GM23338 (cell line): Measurements from ENCODE around the gene CCN6. TPM values are rescaled to one million over a fixed set of nuclear protein-coding genes. Genes with fewer than 3 reads are reported as not detected.

Experiments used
- ATAC-seq: fragments of 200-7000 bp; cut with Tn5 transposase; 3 replicates; pipeline ENCODE4 v1.9.1; 2020
- DNase-seq: peaks from one replicate; pipeline ENCODE4 v3.0.0-alpha.2; 2015; ENCODE audit warnings: low spot score
- H2AFZ ChIP-seq: fragments of 200-600 bp; sonication (generic); 2 replicates; pipeline ENCODE4 v1.8.0; 2016; ENCODE audit warnings: antibody characterized with exemption, mild to moderate bottlenecking, moderate library complexity
- H3F3A ChIP-seq: fragments of 200-600 bp; sonication (generic); replicated peaks from 2 replicates; pipeline ENCODE4 v1.8.0; 2017; ENCODE audit warnings: antibody characterized with exemption, mixed run types, low read depth
- H3K27ac ChIP-seq: fragments of 200-600 bp; sonication (generic); 2 replicates; pipeline ENCODE4 v1.6.1; 2016; ENCODE audit warnings: low read depth
- H3K27me3 ChIP-seq: fragments of 200-600 bp; sonication (generic); 2 replicates; pipeline ENCODE4 v1.8.0; 2016; ENCODE audit warnings: mild to moderate bottlenecking, mixed run types, moderate library complexity; ENCODE audit not compliant: insufficient read depth
- H3K36me3 ChIP-seq: fragments of 200-600 bp; sonication (generic); 2 replicates; pipeline ENCODE4 v1.8.0; 2016; ENCODE audit warnings: mild to moderate bottlenecking; ENCODE audit not compliant: insufficient read depth
- H3K4me1 ChIP-seq: fragments of 200-600 bp; sonication (generic); 2 replicates; pipeline ENCODE4 v1.8.0; 2016; ENCODE audit warnings: mild to moderate bottlenecking, moderate library complexity; ENCODE audit not compliant: insufficient read depth
- H3K4me2 ChIP-seq: fragments of 200-600 bp; sonication (generic); 2 replicates; pipeline ENCODE4 v1.7.1; 2017; ENCODE audit warnings: mixed run types
- H3K4me3 ChIP-seq: fragments of 200-600 bp; sonication (generic); 2 replicates; pipeline ENCODE4 v1.6.1; 2016; ENCODE audit warnings: mixed run types
- H3K79me2 ChIP-seq: fragments of 200-600 bp; sonication (generic); replicated peaks from 2 replicates; pipeline ENCODE4 v1.8.0; 2017; ENCODE audit warnings: mild to moderate bottlenecking; ENCODE audit not compliant: insufficient read depth
- H3K9me2 ChIP-seq: fragments of 200-600 bp; sonication (generic); 2 replicates; pipeline ENCODE4 v1.8.0; 2017; ENCODE audit not compliant: insufficient read depth
- H4K20me1 ChIP-seq: fragments of 200-600 bp; sonication (generic); replicated peaks from 2 replicates; pipeline ENCODE4 v1.8.0; 2017; ENCODE audit warnings: mild to moderate bottlenecking; ENCODE audit not compliant: insufficient read depth
- H3K27ac Mint-ChIP-seq: 2 replicates; pipeline ENCODE4 v1.8.0; 2020; ENCODE audit warnings: inconsistent platforms, mild to moderate bottlenecking, moderate library complexity, mixed read lengths
- H3K27me3 Mint-ChIP-seq: 3 replicates; pipeline ENCODE4 v1.8.0; 2022; ENCODE audit warnings: low read depth, mild to moderate bottlenecking, moderate library complexity, mixed read lengths, inconsistent platforms; ENCODE audit not compliant: insufficient read depth, poor library complexity
- H3K36me3 Mint-ChIP-seq: 3 replicates; pipeline ENCODE4 v1.8.0; 2021; ENCODE audit warnings: low read depth, mild to moderate bottlenecking, inconsistent platforms, moderate library complexity, mixed read lengths
- H3K4me1 Mint-ChIP-seq: 3 replicates; pipeline ENCODE4 v1.8.0; 2020; ENCODE audit warnings: mild to moderate bottlenecking, inconsistent platforms, mixed read lengths
- H3K4me3 Mint-ChIP-seq: 3 replicates; pipeline ENCODE4 v1.8.0; 2021; ENCODE audit warnings: moderate library complexity, mild to moderate bottlenecking, inconsistent platforms, mixed read lengths
- H3K9me3 Mint-ChIP-seq: 3 replicates; pipeline ENCODE4 v1.8.0; 2020; ENCODE audit warnings: moderate library complexity, mild to moderate bottlenecking, inconsistent platforms, mixed read lengths
- EZH2phosphoT487 ChIP-seq: fragments of 200-600 bp; sonication (generic); IDR thresholded peaks from one replicate; pipeline ENCODE4 v1.8.1; 2018; ENCODE audit warnings: antibody characterized with exemption; ENCODE audit not compliant: unreplicated experiment
- POLR2AphosphoS5 ChIP-seq: IDR thresholded peaks from 2 replicates; pipeline ENCODE4 v1.6.1; 2016; ENCODE audit warnings: antibody characterized with exemption, low read depth
- STAT1 ChIP-seq: IDR thresholded peaks from one replicate; pipeline ENCODE4 v1.6.1; 2016; ENCODE audit warnings: antibody characterized with exemption; ENCODE audit not compliant: unreplicated experiment
- ZNF331 ChIP-seq: fragments of 250-450 bp; sonication (Bioruptor Pico); IDR thresholded peaks from 2 replicates; pipeline ENCODE4 v1.5.0; 2020; ENCODE audit warnings: low read depth, mild to moderate bottlenecking, moderate library complexity
- polyA plus RNA-seq: library from polyadenylated mRNA; unstranded; fragments of >200 nt; fragmentation: Nextera tagmentation; extraction: Ambion mirVana; gene quantifications from 2 replicates; pipeline ENCODE4 v1.2.1, GENCODE V29; 2016
- total RNA-seq: library from RNA; depleted of rRNA; stranded (reverse); fragments of >200 nt; shearing (Covaris generic); gene quantifications from 2 replicates; pipeline ENCODE4 v1.2.3, GENCODE V29; 2014
- TF ChIP-seq, protein P1 (sequence below): IDR thresholded peaks from one replicate; pipeline ENCODE4 v1.6.1; 2018; ENCODE audit warnings: antibody characterized with exemption; ENCODE audit not compliant: unreplicated experiment
- TF ChIP-seq, protein P2 (sequence below): fragments of 250-450 bp; sonication (Bioruptor Pico); IDR thresholded peaks from 2 replicates; pipeline ENCODE4 v1.5.0; 2020; ENCODE audit warnings: mild to moderate bottlenecking, moderate library complexity

The CCN6 gene
- total and polyA plus RNA-seq, 2 experiments from 2014 or later: 0.65 TPM; not detected in 1

DNA sequence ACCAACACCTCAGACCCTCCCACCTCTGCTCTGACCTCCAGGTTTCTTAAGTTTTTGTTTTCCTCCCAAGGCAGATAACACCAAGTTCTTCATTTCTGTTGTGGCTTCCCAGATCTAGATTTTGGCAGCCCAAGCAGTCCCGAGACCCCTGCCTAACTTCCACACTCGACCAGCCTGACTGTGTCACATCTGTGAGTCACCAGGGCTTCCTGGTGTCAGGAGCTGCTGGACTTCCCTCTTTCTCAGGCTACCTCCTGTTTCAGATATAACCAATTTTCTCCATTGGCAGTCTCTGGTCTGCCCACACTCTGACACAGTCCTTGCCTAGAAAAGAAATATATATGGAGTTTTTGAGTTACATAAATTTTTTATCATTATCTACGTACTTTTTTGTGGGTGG is 46.1 kb upstream of the CCN6 start:
- H2AFZ ChIP-seq: 0 out of 2 replicates have a peak overlapping the region, but pooled peaks have one; percentile 32
- no peaks in the 10 kb centered on the region for H3K27me3 Mint-ChIP-seq
- no peak overlapping the region for H3K4me2 ChIP-seq
- H3K27ac Mint-ChIP-seq: no peak overlapping the region
- DNase-seq (no peak), ATAC-seq (no peak)
- H3K4me3 ChIP-seq: no peak overlapping the region
- no peaks in the 10 kb centered on the region for H3K79me2 ChIP-seq
- no peak overlapping the region for H3K27ac ChIP-seq
- H3K4me3 Mint-ChIP-seq: no peak overlapping the region
- TF ChIP-seq, protein P1, sequence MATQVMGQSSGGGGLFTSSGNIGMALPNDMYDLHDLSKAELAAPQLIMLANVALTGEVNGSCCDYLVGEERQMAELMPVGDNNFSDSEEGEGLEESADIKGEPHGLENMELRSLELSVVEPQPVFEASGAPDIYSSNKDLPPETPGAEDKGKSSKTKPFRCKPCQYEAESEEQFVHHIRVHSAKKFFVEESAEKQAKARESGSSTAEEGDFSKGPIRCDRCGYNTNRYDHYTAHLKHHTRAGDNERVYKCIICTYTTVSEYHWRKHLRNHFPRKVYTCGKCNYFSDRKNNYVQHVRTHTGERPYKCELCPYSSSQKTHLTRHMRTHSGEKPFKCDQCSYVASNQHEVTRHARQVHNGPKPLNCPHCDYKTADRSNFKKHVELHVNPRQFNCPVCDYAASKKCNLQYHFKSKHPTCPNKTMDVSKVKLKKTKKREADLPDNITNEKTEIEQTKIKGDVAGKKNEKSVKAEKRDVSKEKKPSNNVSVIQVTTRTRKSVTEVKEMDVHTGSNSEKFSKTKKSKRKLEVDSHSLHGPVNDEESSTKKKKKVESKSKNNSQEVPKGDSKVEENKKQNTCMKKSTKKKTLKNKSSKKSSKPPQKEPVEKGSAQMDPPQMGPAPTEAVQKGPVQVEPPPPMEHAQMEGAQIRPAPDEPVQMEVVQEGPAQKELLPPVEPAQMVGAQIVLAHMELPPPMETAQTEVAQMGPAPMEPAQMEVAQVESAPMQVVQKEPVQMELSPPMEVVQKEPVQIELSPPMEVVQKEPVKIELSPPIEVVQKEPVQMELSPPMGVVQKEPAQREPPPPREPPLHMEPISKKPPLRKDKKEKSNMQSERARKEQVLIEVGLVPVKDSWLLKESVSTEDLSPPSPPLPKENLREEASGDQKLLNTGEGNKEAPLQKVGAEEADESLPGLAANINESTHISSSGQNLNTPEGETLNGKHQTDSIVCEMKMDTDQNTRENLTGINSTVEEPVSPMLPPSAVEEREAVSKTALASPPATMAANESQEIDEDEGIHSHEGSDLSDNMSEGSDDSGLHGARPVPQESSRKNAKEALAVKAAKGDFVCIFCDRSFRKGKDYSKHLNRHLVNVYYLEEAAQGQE: no peak
- TF ChIP-seq EZH2phosphoT487: no peak
- TF ChIP-seq ZNF331: no peak
- no peak for TF ChIP-seq POLR2AphosphoS5
- TF ChIP-seq, protein P2, sequence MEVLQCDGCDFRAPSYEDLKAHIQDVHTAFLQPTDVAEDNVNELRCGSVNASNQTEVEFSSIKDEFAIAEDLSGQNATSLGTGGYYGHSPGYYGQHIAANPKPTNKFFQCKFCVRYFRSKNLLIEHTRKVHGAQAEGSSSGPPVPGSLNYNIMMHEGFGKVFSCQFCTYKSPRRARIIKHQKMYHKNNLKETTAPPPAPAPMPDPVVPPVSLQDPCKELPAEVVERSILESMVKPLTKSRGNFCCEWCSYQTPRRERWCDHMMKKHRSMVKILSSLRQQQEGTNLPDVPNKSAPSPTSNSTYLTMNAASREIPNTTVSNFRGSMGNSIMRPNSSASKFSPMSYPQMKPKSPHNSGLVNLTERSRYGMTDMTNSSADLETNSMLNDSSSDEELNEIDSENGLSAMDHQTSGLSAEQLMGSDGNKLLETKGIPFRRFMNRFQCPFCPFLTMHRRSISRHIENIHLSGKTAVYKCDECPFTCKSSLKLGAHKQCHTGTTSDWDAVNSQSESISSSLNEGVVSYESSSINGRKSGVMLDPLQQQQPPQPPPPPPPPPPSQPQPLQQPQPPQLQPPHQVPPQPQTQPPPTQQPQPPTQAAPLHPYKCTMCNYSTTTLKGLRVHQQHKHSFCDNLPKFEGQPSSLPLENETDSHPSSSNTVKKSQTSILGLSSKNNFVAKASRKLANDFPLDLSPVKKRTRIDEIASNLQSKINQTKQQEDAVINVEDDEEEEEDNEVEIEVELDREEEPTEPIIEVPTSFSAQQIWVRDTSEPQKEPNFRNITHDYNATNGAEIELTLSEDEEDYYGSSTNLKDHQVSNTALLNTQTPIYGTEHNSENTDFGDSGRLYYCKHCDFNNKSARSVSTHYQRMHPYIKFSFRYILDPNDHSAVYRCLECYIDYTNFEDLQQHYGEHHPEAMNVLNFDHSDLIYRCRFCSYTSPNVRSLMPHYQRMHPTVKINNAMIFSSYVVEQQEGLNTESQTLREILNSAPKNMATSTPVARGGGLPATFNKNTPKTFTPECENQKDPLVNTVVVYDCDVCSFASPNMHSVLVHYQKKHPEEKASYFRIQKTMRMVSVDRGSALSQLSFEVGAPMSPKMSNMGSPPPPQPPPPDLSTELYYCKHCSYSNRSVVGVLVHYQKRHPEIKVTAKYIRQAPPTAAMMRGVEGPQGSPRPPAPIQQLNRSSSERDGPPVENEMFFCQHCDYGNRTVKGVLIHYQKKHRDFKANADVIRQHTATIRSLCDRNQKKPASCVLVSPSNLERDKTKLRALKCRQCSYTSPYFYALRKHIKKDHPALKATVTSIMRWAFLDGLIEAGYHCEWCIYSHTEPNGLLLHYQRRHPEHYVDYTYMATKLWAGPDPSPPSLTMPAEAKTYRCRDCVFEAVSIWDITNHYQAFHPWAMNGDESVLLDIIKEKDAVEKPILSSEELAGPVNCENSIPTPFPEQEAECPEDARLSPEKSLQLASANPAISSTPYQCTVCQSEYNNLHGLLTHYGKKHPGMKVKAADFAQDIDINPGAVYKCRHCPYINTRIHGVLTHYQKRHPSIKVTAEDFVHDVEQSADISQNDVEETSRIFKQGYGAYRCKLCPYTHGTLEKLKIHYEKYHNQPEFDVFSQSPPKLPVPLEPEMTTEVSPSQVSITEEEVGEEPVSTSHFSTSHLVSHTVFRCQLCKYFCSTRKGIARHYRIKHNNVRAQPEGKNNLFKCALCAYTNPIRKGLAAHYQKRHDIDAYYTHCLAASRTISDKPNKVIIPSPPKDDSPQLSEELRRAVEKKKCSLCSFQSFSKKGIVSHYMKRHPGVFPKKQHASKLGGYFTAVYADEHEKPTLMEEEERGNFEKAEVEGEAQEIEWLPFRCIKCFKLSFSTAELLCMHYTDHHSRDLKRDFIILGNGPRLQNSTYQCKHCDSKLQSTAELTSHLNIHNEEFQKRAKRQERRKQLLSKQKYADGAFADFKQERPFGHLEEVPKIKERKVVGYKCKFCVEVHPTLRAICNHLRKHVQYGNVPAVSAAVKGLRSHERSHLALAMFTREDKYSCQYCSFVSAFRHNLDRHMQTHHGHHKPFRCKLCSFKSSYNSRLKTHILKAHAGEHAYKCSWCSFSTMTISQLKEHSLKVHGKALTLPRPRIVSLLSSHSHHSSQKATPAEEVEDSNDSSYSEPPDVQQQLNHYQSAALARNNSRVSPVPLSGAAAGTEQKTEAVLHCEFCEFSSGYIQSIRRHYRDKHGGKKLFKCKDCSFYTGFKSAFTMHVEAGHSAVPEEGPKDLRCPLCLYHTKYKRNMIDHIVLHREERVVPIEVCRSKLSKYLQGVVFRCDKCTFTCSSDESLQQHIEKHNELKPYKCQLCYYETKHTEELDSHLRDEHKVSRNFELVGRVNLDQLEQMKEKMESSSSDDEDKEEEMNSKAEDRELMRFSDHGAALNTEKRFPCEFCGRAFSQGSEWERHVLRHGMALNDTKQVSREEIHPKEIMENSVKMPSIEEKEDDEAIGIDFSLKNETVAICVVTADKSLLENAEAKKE (CRISPR knock-in tag): no peak
- TF ChIP-seq STAT1: no peak
- H3K9me3 Mint-ChIP-seq: no peaks in the 10 kb centered on the region
- no peaks in the 10 kb centered on the region for H3K4me1 ChIP-seq
- H3K36me3 Mint-ChIP-seq: no peaks in the 10 kb centered on the region
- peaks cover 2% of the 10 kb centered on the region; the same call in 2 of the 3 replicates for H3K4me1 Mint-ChIP-seq
- H3F3A ChIP-seq: no peaks in the 10 kb centered on the region
- H4K20me1 ChIP-seq: no peaks in the 10 kb centered on the region
- no peaks in the 10 kb centered on the region for H3K36me3 ChIP-seq
- H3K27me3 ChIP-seq: no peaks in the 10 kb centered on the region
- peaks cover 10% of the 10 kb centered on the region; the same call in 1 of the 2 replicates for H3K9me2 ChIP-seq
